Esophagus squamous epithelium (tissue), 5 donors: Measurements from ENCODE around the gene LCP1. TPM values are rescaled to one million over a fixed set of nuclear protein-coding genes. Genes with fewer than 3 reads are reported as not detected.

ENCODE experiments used
- DNase-seq: peaks from one replicate; lab custom pipeline; 2025; lab: John Stamatoyannopoulos, UW
- H3K27ac ChIP-seq, 4 donors: fragments of 200-600 bp; sonication (generic); one replicate each; pipeline ENCODE4 v1.5.1; 2016 to 2019; ENCODE audit warnings: mild to moderate bottlenecking in 1 of 4
- H3K27me3 ChIP-seq, 4 donors: fragments of 200-600 bp; sonication (generic); 1 replicate in 3 of 4; 2 replicates in 1 of 4; pipeline versions ENCODE4 v1.5.1 to v1.6.0; 2017 to 2021; ENCODE audit warnings: antibody characterized with exemption in 1 of 4
- H3K36me3 ChIP-seq, 3 donors: fragments of 200-600 bp; sonication (generic); one replicate each; pipeline ENCODE4 v1.5.1; 2016 to 2019
- H3K4me1 ChIP-seq, 3 donors: fragments of 200-600 bp; sonication (generic); one replicate each; pipeline ENCODE4 v1.5.1; 2017 to 2019
- H3K4me3 ChIP-seq, 4 donors: fragments of 200-600 bp; sonication (generic); 1 replicate in 3 of 4; 2 replicates in 1 of 4; pipeline ENCODE4 v1.5.1; 2016 to 2019; ENCODE audit warnings: mild to moderate bottlenecking in 2 of 4, moderate library complexity in 1 of 4
- H3K9me3 ChIP-seq, 3 donors: fragments of 200-600 bp; sonication (generic); one replicate each; pipeline ENCODE4 v1.5.1; 2016 to 2019
- POLR2A ChIP-seq, 4 donors: fragments of 450-650 bp; IDR thresholded peaks; one replicate each; pipeline ENCODE4 v1.6.1; 2017; ENCODE audit warnings: antibody characterized with exemption in 4 of 4, mild to moderate bottlenecking in 4 of 4, moderate library complexity in 3 of 4
- WGBS, 2 donors: methylation state at CpG; one replicate each; pipeline ENCODE4 v1.1.5; 2018; 5-methylcytosine and 5-hydroxymethylcytosine counted together
- intact Hi-C: fragments of 100-400 bp; cut with DNase I; formaldehyde crosslinking; loops from one replicate; pipeline ENCODE4 v1.15.0; 2022
- total RNA-seq, 4 donors: library from RNA; depleted of rRNA; stranded (reverse); fragments of >200 nt; gene quantifications; one replicate each; pipeline ENCODE4 v1.1.0, GENCODE V29; 2016
- TF ChIP-seq, protein P1 (sequence below), 6 experiments: fragments of 450-650 bp in 4 of 6; fragments of 200-600 bp in 2 of 6; sonication (generic) in 2 of 6; IDR thresholded peaks; one replicate each; pipeline ENCODE4 v1.5.1; 2016 to 2019; ENCODE audit warnings: antibody characterized with exemption in 6 of 6, mild to moderate bottlenecking in 4 of 6, moderate library complexity in 4 of 6
- donor health status: DM: yes; HTN: yes; CAD: no.

LCP1 gene
- total RNA-seq, 4 donors from 2014 or later: 8.7 to 33.9 (median 21.9) TPM

DNA sequence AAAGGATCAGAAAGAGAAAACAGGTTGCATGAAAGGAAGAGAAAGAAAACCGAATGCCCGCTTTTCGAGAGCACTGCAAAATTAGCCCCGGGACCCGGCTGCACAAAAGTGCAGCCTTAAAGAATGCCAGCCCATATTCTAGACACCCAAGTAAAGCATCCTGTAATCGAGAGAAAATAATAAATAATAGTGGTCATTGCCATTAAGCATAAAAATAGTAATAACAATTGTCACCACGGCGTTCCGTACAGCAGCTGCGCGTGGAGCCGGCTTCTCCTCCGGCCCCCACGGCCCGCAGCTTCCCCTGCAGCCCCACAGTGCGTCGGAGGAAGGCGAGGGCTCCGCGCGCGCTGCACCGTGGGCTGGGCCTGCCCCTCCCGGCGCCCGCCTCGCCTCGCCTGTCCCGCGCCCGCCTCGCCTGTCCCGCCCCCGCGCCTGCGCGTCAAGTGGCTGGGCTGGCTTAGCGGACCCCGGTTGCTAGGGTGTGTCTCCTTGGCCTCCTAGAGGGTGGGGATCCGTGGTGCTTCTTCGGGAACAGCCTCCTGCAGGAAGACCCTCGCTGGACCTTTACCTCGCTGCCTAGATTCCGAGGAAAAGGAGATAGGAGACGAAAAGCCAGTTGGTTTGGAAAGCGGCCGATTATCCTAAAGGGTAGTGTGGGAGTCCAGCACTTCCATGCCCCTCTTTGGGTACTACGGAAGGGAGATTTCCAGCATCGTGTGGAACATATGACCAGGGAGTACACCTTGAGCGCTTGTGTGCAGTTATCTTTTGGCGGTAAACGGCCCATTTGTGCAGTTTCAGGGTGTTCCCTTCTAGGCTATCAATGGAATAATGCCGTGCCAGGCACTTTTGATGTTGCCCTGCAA lies 29.7 kb upstream of the LCP1 start, which contains the start of gene LRRC63:
TSS of gene LRRC63 (plus strand) at position 446 of the 869 bp plus-strand sequence. CDS start 1,107 bp downstream, outside the sequence.
- TF ChIP-seq, protein P1, sequence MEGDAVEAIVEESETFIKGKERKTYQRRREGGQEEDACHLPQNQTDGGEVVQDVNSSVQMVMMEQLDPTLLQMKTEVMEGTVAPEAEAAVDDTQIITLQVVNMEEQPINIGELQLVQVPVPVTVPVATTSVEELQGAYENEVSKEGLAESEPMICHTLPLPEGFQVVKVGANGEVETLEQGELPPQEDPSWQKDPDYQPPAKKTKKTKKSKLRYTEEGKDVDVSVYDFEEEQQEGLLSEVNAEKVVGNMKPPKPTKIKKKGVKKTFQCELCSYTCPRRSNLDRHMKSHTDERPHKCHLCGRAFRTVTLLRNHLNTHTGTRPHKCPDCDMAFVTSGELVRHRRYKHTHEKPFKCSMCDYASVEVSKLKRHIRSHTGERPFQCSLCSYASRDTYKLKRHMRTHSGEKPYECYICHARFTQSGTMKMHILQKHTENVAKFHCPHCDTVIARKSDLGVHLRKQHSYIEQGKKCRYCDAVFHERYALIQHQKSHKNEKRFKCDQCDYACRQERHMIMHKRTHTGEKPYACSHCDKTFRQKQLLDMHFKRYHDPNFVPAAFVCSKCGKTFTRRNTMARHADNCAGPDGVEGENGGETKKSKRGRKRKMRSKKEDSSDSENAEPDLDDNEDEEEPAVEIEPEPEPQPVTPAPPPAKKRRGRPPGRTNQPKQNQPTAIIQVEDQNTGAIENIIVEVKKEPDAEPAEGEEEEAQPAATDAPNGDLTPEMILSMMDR (IDR thresholded peaks at IDR 0.05): no peak
- peak in 3 of 4 donors; percentile 11 to 61 (median 36) for TF ChIP-seq POLR2A (IDR thresholded peaks at IDR 0.05)
- peak; percentile 25 for DNase-seq
- H3K4me1 ChIP-seq: peaks cover 7 to 17% (median 10%) of the 10 kb centered on the region in 3 donors
- WGBS, 2 donors: 4% methylated on average over 30 to 31 of the region's 53 CpGs
- H3K9me3 ChIP-seq: no peaks in the 10 kb centered on the region
- H3K27me3 ChIP-seq: no peaks in the 10 kb centered on the region
- no peaks in the 10 kb centered on the region for H3K36me3 ChIP-seq
- intact Hi-C loops: no loop called here
- H3K4me3 ChIP-seq: peak within 1 kb of the TSS; percentile 17 to 61 (median 46)
- H3K27ac ChIP-seq: peak within 1 kb of the TSS in 3 of 4 donors; percentile 21 to 48 (median 26)

GRCh38 chr13:46211116-46211482 lies 29.1 kb upstream of the LCP1 start:
- no peaks in the 10 kb centered on the region for H3K36me3 ChIP-seq
- H3K4me1 ChIP-seq: peaks cover 7 to 17% (median 10%) of the 10 kb centered on the region in 3 donors
- no peaks in the 10 kb centered on the region for H3K9me3 ChIP-seq
- intact Hi-C loops: no loop called here
- H3K27ac ChIP-seq: peak overlapping the region in 3 of 4 donors; percentile 21 to 48 (median 26)
- DNase-seq: no peak
- peak overlapping the region; percentile 17 to 61 (median 46) for H3K4me3 ChIP-seq
- TF ChIP-seq, protein P1 (IDR thresholded peaks at IDR 0.05): no peak
- no peak for TF ChIP-seq POLR2A (IDR thresholded peaks at IDR 0.05)
- 8 to 12% methylated on average over 9 of the region's 9 CpGs for WGBS, 2 donors
- no peaks in the 10 kb centered on the region for H3K27me3 ChIP-seq

DNA sequence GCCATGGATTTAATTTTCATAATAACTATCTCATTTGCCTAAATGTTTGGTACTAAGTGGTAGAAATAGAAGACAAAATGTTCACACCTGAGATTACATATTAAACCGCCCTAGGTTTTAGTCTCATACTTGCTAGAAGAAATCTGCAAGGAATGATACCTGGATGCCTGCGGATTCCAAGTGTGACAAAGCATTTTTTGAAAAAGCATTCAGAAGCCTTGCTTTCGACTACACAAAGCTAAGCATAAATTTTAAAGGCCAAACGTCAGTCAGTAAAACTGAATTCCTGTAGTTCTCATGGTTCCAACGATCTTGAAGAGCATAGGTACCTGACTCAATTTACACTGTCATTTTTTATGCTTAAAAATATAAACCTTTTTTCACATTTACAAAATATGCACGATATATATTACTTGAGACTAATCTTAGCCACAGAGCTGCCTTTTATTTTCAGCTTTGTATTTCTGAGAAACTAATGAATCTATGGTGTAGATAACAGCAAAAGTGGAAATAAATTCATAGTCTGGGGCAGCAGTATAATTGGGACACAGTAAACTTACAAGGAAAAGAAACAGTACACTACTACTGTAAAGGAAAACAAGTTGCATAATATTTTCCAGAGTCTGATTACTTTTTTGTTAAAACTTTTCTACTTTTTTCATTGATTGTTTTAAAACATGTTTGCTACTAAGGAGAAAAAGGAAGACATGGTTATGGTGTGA lies 28.5 kb upstream of the LCP1 start:
- Histone ChIP-seq H3K27me3 (no peaks in the 10 kb centered on the region), H3K9me3 (no peaks in the 10 kb centered on the region), H3K36me3 (no peaks in the 10 kb centered on the region), H3K4me3 (peak overlapping the region in 1 of 4 donors; percentile 61), H3K4me1 (peaks cover 7 to 21% (median 10%) of the 10 kb centered on the region in 3 donors), H3K27ac (no peak overlapping the region)
- WGBS, 2 donors: 79 to 86% methylated on average over 6 of the region's 6 CpGs
- DNase-seq: no peak
- intact Hi-C loops: no loop called here
- TF ChIP-seq, protein P1 (IDR thresholded peaks at IDR 0.05): no peak
- no peak for TF ChIP-seq POLR2A (IDR thresholded peaks at IDR 0.05)

DNA sequence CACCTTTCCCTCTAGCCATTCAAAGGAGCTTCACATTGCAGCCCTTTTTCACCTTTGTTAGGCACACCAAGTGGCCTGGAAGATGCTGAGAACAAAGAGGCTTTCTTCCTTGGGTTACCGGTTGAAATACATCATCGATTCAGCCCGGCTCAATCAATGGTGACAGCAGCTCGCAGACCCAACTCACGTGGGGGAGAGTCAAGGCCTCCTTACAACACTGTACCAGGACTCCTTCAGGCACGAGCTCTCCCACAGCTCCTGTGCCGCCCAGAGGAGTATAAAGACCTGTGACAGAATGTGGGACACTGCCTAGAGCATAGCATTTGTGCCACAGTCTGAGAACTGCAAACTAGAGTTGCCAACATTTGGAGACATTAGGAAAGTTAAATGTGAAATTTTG lies 25.9 kb upstream of the LCP1 start:
- no peak for DNase-seq
- WGBS, 2 donors: 81 to 82% methylated on average over 6 of the region's 7 CpGs
- Histone ChIP-seq H3K4me3 (no peak overlapping the region), H3K36me3 (no peaks in the 10 kb centered on the region), H3K9me3 (no peaks in the 10 kb centered on the region), H3K27ac (no peak overlapping the region), H3K27me3 (no peaks in the 10 kb centered on the region), H3K4me1 (peaks cover 7 to 21% (median 10%) of the 10 kb centered on the region in 3 donors)
- intact Hi-C loops: no loop called here
- TF ChIP-seq, protein P1 (IDR thresholded peaks at IDR 0.05): no peak
- TF ChIP-seq POLR2A (IDR thresholded peaks at IDR 0.05): no peak
